ENCODE results near the gene PLSCR4. TPM values are rescaled to one million over a fixed set of nuclear protein-coding genes. Genes with fewer than 3 reads are reported as not detected.
"Not testable (repeated sequence)": the region's sequence is repeated elsewhere in the genome, so short reads cannot be mapped to it uniquely, and the experiment has no call there.

PLSCR4 gene
- 10 to 100 TPM; 19.7 to 87.7 (median 41.0) TPM for total RNA-seq

- WGBS, 2 donors (ENCODE audit: low coverage in 1 of 2), result 2 to 3% methylated on average over 7 to 58 of the region's 78 CpGs
- intact Hi-C loops (cut with DNase I; ENCODE audit: low total_unique reads), result no loop called here
Measured at GRCh38 chr3:146250449-146251382, at the start of gene PLSCR4. TSS of gene PLSCR4 (minus strand) at chr3:146251105. CDS start at chr3:146222071, 29,034 bp downstream.

GRCh38 chr3:146293401-146293800 lies 42.5 kb upstream of the PLSCR4 start:
- H3K4me3 ChIP-seq; H3K36me3 ChIP-seq; H3K27me3 ChIP-seq; H3K9me3 ChIP-seq; H3K27ac ChIP-seq; in situ Hi-C loops (cut with MboI; ENCODE audit: low pct_ligation_motif_present in 1 of 4, low pct_unique_long_range_greater_than_20kb in 1 of 4, low sequenced_read_pairs in 3 of 4); H3K4me1 ChIP-seq; intact Hi-C loops (cut with DNase I; ENCODE audit: low total_unique reads); DNase-seq: not testable (repeated sequence)
- WGBS, 2 donors (ENCODE audit: low coverage in 1 of 2), result 95% methylated on average over 6 of the region's 6 CpGs; no CpG with 5 or more reads in 1 of the 2 donors

More at GRCh38 chr3:146250449-146251382, at the start of gene PLSCR4:
- in situ Hi-C loops (cut with MboI; ENCODE audit: low pct_ligation_motif_present in 1 of 4, low pct_unique_long_range_greater_than_20kb in 1 of 4, low sequenced_read_pairs in 3 of 4), result no loop called here
- Histone ChIP-seq H3K27ac (peak within 1 kb of the TSS; percentile 88 to 98 (median 96)), H3K27me3 (no peaks in the 10 kb centered on the region), H3K9me3 (no peaks in the 10 kb centered on the region), H3K36me3 (no peaks in the 10 kb centered on the region), H3K4me3 (peak within 1 kb of the TSS; percentile 61 to 87 (median 83)), H3K4me1 (peaks cover 4 to 38% (median 12%) of the 10 kb centered on the region in 4 donors)
- DNase-seq, result peak; percentile 82
- TF ChIP-seq POLR2A (IDR thresholded peaks at IDR 0.05) (peak; percentile 41), CTCF (IDR thresholded peaks at IDR 0.05) (no peak), POLR2AphosphoS5 (IDR thresholded peaks at IDR 0.05) (peak; percentile 34 to 53 (median 36)), EP300 (IDR thresholded peaks at IDR 0.05; ENCODE audit: low read depth) (no peak)

- 50 to 67% methylated on average over 1 of the region's 1 CpG for WGBS, 2 donors (ENCODE audit: low coverage in 1 of 2)
- no peak for DNase-seq
Measured at GRCh38 chr3:146283781-146284445, 33.0 kb upstream of the PLSCR4 start.

GRCh38 chr3:146280864-146281263 lies 30.0 kb upstream of the PLSCR4 start:
- 55 to 67% methylated on average over 3 to 4 of the region's 4 CpGs for WGBS, 2 donors (ENCODE audit: low coverage in 1 of 2)
- H3K4me1 ChIP-seq, result peaks cover 0 to 4% (median 0%) of the 10 kb centered on the region in 4 donors
- no peaks in the 10 kb centered on the region for H3K36me3 ChIP-seq
- H3K27me3 ChIP-seq, result no peaks in the 10 kb centered on the region
- TF ChIP-seq CTCF (IDR thresholded peaks at IDR 0.05), result no peak
- no peak for TF ChIP-seq POLR2A (IDR thresholded peaks at IDR 0.05)
- TF ChIP-seq EP300 (IDR thresholded peaks at IDR 0.05; ENCODE audit: low read depth), result no peak
- no peak for TF ChIP-seq POLR2AphosphoS5 (IDR thresholded peaks at IDR 0.05)
- DNase-seq, result no peak
- no peak overlapping the region for H3K4me3 ChIP-seq
- in situ Hi-C loops (cut with MboI; ENCODE audit: low pct_ligation_motif_present in 1 of 4, low pct_unique_long_range_greater_than_20kb in 1 of 4, low sequenced_read_pairs in 3 of 4) (no loop called here), intact Hi-C loops (cut with DNase I; ENCODE audit: low total_unique reads) (no loop called here)
- no peak overlapping the region for H3K27ac ChIP-seq
- no peaks in the 10 kb centered on the region for H3K9me3 ChIP-seq

More at GRCh38 chr3:146283781-146284445, 33.0 kb upstream of the PLSCR4 start:
- in situ Hi-C loops (cut with MboI; ENCODE audit: low pct_ligation_motif_present in 1 of 4, low pct_unique_long_range_greater_than_20kb in 1 of 4, low sequenced_read_pairs in 3 of 4), result no loop called here
- H3K9me3 ChIP-seq, result peaks cover 0 to 3% of the 10 kb centered on the region in 2 donors
- intact Hi-C loops (cut with DNase I; ENCODE audit: low total_unique reads), result no loop called here
- H3K27me3 ChIP-seq, result no peaks in the 10 kb centered on the region
- no peaks in the 10 kb centered on the region for H3K36me3 ChIP-seq
- no peak for TF ChIP-seq CTCF (IDR thresholded peaks at IDR 0.05)
- TF ChIP-seq POLR2AphosphoS5 (IDR thresholded peaks at IDR 0.05), result no peak
- no peak for TF ChIP-seq EP300 (IDR thresholded peaks at IDR 0.05; ENCODE audit: low read depth)
- no peak for TF ChIP-seq POLR2A (IDR thresholded peaks at IDR 0.05)
- no peak overlapping the region for H3K27ac ChIP-seq
- H3K4me3 ChIP-seq, result no peak overlapping the region
- no peaks in the 10 kb centered on the region for H3K4me1 ChIP-seq

All from transverse colon (tissue), 4 donors.